ENCODE data around the gene KRTAP5-11.
"Not testable (repeated sequence)": the region's sequence is repeated elsewhere in the genome, so short reads cannot be mapped to it uniquely, and the experiment has no call there.

GRCh38 chr11:71608272-71608671 lies 25.6 kb upstream of the KRTAP5-11 start:
- not testable (repeated sequence) for TF ChIP-seq LEF1 (IDR thresholded peaks at IDR 0.05; ENCODE audit: borderline replicate concordance); HDGF (IDR thresholded peaks at IDR 0.05; ENCODE audit: borderline replicate concordance); ZNF384 (IDR thresholded peaks at IDR 0.05); FOXM1 (IDR thresholded peaks at IDR 0.05; ENCODE audit: borderline replicate concordance); CTBP1 (IDR thresholded peaks at IDR 0.05; ENCODE audit: borderline replicate concordance); ARNT (IDR thresholded peaks at IDR 0.05); L3MBTL2 (conservative IDR thresholded peaks at IDR 0.05)
